DMS114 treated with DMSO at 0.1 percent for 48 hours (cell line): ENCODE data around the gene ZNF467.

ENCODE experiments used
- DNase-seq: peaks from one replicate; lab custom pipeline; 2025; ENCODE audit not compliant: unreplicated experiment; lab: John Stamatoyannopoulos, UW

ZNF467 gene

DNA sequence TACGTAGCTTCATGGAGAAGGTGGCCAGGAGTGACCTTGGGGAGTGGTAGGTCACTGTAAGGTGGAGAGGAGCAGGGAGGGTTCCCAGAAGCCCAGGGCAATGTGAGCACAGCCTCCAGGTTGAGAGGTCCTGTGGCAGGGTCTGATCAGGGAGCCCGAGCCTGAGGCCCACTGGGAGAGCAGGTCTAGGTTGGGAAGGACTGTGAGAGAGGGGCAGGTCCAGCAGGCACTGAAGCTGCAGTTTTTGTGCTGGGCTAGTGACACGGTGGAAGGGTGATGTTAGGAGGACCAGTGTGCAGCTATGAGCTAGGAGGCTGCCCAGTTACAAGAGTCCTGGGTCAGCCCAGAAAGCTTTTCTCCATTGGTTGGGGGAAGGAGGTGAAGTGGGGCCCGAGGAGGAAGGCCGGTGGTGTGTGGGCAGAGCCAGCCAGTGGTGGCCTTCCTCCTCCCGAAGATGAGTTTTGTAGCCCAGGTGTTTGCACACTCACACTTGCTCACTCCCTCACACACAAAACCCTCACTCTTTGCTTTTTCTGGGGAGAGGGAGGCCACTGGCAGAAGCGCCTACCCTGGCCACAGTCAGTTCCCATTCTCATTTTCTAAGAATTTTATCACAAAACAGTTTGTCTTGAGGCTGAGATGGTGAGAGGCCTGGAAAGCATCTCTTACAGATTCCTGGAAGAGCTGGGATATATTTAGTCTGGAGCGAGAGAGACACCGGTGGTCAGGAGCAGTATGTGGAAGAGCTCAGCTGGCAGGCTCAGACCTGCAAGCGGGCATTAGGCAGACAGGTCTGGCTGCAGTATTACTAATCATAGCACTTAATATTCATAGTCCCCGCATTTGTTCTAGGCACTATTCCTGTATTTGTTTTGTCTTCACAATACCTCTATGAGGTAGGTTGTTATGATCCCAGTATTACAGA is 57.1 kb downstream of the ZNF467 start:
- DNase-seq: peak; percentile 20

DNA sequence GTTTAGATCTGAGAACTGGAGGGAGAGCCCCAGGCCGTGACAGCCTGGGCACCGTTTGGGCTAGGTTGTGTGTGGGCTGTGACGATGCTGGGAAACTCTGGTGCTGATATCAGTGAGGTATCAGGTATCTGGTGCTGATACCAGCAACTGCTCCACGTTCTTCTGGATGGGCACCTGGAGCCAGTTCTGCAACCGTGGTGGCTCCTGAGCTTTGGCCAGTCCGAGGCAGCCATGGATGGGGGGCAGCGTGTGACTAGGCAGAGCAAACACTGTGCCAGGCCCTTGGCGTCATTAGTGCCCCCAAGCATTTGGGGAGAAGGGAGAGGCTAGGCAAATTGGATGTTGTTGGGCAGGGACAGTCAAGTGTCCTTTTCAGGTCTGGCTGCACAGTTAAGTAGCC is 57.9 kb downstream of the ZNF467 start:
- DNase-seq: no peak

DNA sequence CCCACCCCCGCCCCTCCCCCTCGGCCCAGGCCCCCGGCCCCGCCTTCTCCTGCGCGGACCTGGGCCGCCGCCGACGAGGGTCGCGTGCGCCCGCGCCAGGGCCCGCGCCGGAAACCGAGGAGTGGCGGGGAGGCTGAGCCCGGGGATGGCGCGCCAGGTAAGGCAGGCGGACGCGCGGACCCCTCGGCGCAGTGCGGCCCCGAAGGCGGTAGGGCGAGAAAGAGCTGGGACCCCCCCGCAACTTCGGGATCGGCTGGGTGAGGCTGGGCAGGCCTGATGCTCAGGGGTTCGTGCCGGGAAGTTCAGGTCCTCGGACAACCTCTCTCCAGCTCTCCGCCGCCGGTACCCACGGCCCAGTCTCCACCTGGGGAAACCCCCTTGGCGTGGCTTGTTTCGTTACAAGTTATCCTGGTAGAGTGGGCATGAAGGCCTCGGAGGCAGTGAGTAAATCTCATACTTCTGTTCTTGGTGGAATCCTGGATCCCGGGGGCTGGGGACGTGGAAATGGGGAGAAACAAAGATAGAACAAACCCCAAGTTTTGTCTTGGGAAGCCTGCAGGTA is 58.4 kb downstream of the ZNF467 start:
- DNase-seq: no peak
